WERI-Rb-1 (cell line): Measurements from ENCODE around the gene TIPARP.

Source experiments
- DNase-seq: peaks from one replicate; pipeline ENCODE4 v3.0.0-alpha.2; 2020
- H3K27ac ChIP-seq: fragments of 250-450 bp; sonication (Bioruptor Pico); 2 replicates; pipeline ENCODE4 v1.5.1; 2020; ENCODE audit warnings: mild to moderate bottlenecking, moderate library complexity
- H3K27me3 ChIP-seq: fragments of 250-450 bp; sonication (Bioruptor Pico); 2 replicates; pipeline ENCODE4 v1.5.1; 2021; ENCODE audit warnings: mild to moderate bottlenecking, low read depth, moderate library complexity; ENCODE audit not compliant: insufficient read depth, severe bottlenecking
- H3K36me3 ChIP-seq: fragments of 250-450 bp; sonication (Bioruptor Pico); 2 replicates; pipeline ENCODE4 v1.5.1; 2020; ENCODE audit warnings: mild to moderate bottlenecking, moderate library complexity
- H3K4me3 ChIP-seq: 2 replicates; pipeline ENCODE4 v1.5.1; 2011; ENCODE audit warnings: low read depth, mild to moderate bottlenecking, control low read depth, low read length
- H3K9me3 ChIP-seq: fragments of 250-450 bp; sonication (Bioruptor Pico); 2 replicates; pipeline ENCODE4 v1.5.1; 2021; ENCODE audit warnings: mild to moderate bottlenecking, moderate library complexity; ENCODE audit not compliant: severe bottlenecking
- CTCF ChIP-seq: IDR thresholded peaks from 2 replicates; pipeline ENCODE4 v1.5.1; 2011; ENCODE audit warnings: low read depth, mild to moderate bottlenecking, control low read depth, inconsistent platforms, low read length

Gene TIPARP

GRCh38 chr3:156744631-156745030, 70.2 kb downstream of the TIPARP start:
- Histone ChIP-seq H3K4me3 (no peak overlapping the region), H3K27ac (no peak overlapping the region), H3K27me3 (no peaks in the 10 kb centered on the region), H3K36me3 (no peaks in the 10 kb centered on the region), H3K9me3 (no peaks in the 10 kb centered on the region)
- DNase-seq = no peak
- TF ChIP-seq CTCF = no peak

DNA sequence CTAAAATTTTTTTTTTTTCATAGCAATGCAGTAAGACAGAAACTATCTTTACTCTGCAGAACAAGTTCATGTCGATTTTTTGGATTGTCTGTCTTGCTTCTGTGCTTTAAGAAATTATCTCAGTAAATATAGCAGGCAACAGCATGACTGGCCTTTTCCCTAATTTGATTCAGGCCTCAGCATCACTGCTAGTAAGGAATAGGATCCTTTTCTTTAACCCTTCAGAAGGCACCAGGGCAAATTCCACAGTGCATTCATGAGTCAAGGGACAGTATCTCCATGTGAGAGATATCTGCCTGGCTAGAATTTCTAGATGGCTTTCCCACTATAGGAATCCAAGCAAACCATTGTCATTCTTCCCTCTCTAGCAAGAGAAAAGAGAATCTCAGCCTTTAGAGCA, 71.4 kb downstream of the TIPARP start:
- Histone ChIP-seq H3K4me3 (no peak overlapping the region), H3K9me3 (no peaks in the 10 kb centered on the region)
- no peak for TF ChIP-seq CTCF

GRCh38 chr3:156747046-156747445, 72.7 kb downstream of the TIPARP start:
- DNase-seq = no peak

More for the DNA sequence above, 71.4 kb downstream of the TIPARP start:
- no peak overlapping the region for H3K27ac ChIP-seq
- H3K36me3 ChIP-seq = no peaks in the 10 kb centered on the region
- DNase-seq = no peak
- no peaks in the 10 kb centered on the region for H3K27me3 ChIP-seq

GRCh38 chr3:156749244-156749643, 74.9 kb downstream of the TIPARP start:
- no peaks in the 10 kb centered on the region for H3K9me3 ChIP-seq
- no peaks in the 10 kb centered on the region for H3K36me3 ChIP-seq
- H3K27me3 ChIP-seq = no peaks in the 10 kb centered on the region
- H3K27ac ChIP-seq = no peak overlapping the region
- no peak overlapping the region for H3K4me3 ChIP-seq
- TF ChIP-seq CTCF = no peak
- DNase-seq = no peak

More at GRCh38 chr3:156747046-156747445, 72.7 kb downstream of the TIPARP start:
- Histone ChIP-seq H3K4me3 (no peak overlapping the region), H3K27me3 (no peaks in the 10 kb centered on the region), H3K27ac (no peak overlapping the region), H3K9me3 (no peaks in the 10 kb centered on the region), H3K36me3 (no peaks in the 10 kb centered on the region)
- TF ChIP-seq CTCF = no peak

- Histone ChIP-seq H3K27me3 (no peaks in the 10 kb centered on the region), H3K4me3 (no peak overlapping the region), H3K9me3 (no peaks in the 10 kb centered on the region), H3K27ac (no peak overlapping the region), H3K36me3 (no peaks in the 10 kb centered on the region)
- no peak for TF ChIP-seq CTCF
- no peak for DNase-seq
Observed at GRCh38 chr3:156750191-156750873, 75.9 kb downstream of the TIPARP start.

DNA sequence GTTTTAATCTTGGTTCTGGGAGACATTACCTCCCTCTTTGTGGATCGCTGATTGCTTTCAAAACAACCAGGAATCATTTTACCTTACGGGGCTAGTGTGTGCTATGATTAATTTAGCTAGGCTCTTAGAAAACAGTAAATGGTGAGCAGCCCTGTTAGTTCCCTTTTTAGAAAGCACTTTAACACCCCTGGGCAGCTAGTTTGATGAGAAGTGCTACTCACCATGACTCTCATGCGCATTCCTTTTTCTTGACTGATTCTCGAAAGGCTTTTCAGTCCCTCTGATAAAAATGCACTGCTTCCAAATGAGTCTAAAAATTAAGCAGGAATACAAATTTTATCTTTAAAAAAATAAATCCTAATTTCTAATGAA, 76.5 kb downstream of the TIPARP start:
- no peaks in the 10 kb centered on the region for H3K36me3 ChIP-seq
- H3K27me3 ChIP-seq = no peaks in the 10 kb centered on the region
- no peak for TF ChIP-seq CTCF
- H3K27ac ChIP-seq = no peak overlapping the region
- H3K4me3 ChIP-seq = no peak overlapping the region
- DNase-seq = no peak
- no peaks in the 10 kb centered on the region for H3K9me3 ChIP-seq
